GM12865 (cell line): ENCODE measurements around the gene ZNF511.

Experiments used
- DNase-seq: peaks from one replicate; pipeline ENCODE4 v3.0.0; 2010; ENCODE audit warnings: low read depth
- H3K4me3 ChIP-seq: 2 replicates; pipeline ENCODE4 v1.5.1; 2011; ENCODE audit warnings: mild to moderate bottlenecking, low read depth, low read length, control low read depth
- CTCF ChIP-seq: IDR thresholded peaks from 2 replicates; pipeline ENCODE4 v1.5.1; 2011; ENCODE audit warnings: low read length, control low read depth, low read depth, inconsistent platforms; ENCODE audit not compliant: insufficient read depth; ENCODE audit errors: missing control alignments

The ZNF511 gene

DNA sequence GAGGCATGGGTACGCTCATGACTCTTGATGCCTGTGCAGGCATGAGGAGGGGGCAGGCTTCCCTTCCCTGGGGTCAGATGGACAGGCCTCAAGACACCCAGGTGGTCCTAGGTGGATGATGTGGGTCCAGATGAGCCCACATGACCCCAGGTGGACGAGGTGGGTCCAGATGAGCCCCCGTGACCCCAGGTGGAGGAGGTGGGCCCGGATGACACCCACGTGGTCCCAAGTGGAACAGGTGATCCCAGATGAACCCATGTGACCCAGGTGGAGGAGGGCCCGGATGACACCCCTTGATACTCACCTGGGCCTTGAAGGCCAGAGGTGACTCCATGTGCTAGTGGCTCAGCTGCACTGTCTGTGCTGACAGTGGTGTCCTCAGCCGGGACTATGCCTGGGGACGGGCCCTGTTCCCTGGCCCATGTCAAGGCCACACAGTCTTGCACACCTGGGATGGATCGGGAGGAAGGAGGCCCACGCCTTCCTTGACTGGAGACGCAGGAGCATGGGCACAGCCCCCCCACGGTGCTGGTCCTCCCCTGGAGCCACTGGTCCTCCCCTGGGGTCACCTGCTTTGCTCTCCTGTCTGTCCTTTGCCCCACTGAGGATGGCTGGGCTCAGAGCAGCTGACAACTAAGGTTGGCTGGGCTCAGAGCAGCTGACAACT lies 41.7 kb downstream of the ZNF511 start:
- TF ChIP-seq CTCF = no peak
- H3K4me3 ChIP-seq = no peak overlapping the region
- DNase-seq = no peak

GRCh38 chr10:133350950-133351329 lies 42.2 kb downstream of the ZNF511 start:
- no peak for DNase-seq
- H3K4me3 ChIP-seq = no peak overlapping the region
- TF ChIP-seq CTCF = no peak

- no peak for TF ChIP-seq CTCF
- DNase-seq = no peak
- no peak overlapping the region for H3K4me3 ChIP-seq
These were observed 42.9 kb downstream of the ZNF511 start for GRCh38 chr10:133351408-133352318.

- TF ChIP-seq CTCF = no peak
- no peak for DNase-seq
- H3K4me3 ChIP-seq = no peak overlapping the region
These were observed 44.7 kb downstream of the ZNF511 start for GRCh38 chr10:133353202-133353959.

GRCh38 chr10:133353988-133354605 lies 45.4 kb downstream of the ZNF511 start:
- DNase-seq = no peak
- no peak overlapping the region for H3K4me3 ChIP-seq
- TF ChIP-seq CTCF = no peak

DNA sequence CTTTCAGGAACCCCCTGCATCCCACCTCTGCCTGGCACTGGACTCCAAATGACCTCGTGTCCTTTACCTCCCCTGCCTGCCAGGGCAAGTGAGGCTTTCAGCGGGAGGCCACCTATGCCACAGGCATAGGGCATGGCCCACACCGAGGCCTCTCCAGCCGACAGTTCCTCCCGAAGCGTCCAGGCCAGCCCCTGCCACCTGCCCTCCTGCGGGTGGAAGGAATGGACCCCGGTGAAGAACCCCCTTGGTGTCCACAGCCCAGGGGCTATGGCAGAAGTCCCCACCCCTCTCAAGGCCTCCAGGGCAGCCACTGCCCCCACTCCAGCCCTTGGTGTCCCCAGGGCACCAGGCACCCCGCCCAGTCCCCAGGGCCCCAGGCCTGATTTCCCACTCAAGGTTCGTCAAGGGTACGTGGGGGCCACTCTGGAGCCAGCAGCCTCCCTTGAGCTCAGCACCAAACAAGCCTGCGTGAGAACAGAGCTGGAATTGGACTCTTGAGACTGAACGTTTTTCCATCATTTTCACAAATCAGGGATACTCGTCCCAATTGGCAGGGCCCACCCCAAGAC lies 46.0 kb downstream of the ZNF511 start:
- H3K4me3 ChIP-seq = no peak overlapping the region
- TF ChIP-seq CTCF = no peak
- no peak for DNase-seq
